HCT116 (cell line): ENCODE data around the gene SLC25A22. TPM values are rescaled to one million over a fixed set of nuclear protein-coding genes. Genes with fewer than 3 reads are reported as not detected.

Source experiments
- ATAC-seq: fragments of 200-7000 bp; cut with Tn5 transposase; 2 replicates; pipeline ENCODE4 v1.9.1; 2020; ENCODE audit warnings: mild to moderate bottlenecking, moderate library complexity
- BruUV-seq: library from RNA; stranded (reverse); fragments of 400-500 nt; replicated peaks from 2 replicates; lab custom pipeline; 2021; lab: Mats Ljungman, UMichigan
- CTCF ChIA-PET: fragments of 300-600 bp; sonication (Branson Sonifier 250); formaldehyde crosslinking; loops from one replicate; lab custom pipeline; 2021; ENCODE audit warnings: antibody characterized with exemption; lab: Charles Lee
- POLR2A ChIA-PET: fragments of 300-600, 350-600 bp; sonication (Branson Sonifier 250); formaldehyde crosslinking; loops from one replicate; lab custom pipeline; 2021; ENCODE audit warnings: antibody characterized with exemption; lab: Charles Lee
- RAD21 ChIA-PET, 2 experiments: fragments of 300-600 bp; sonication (Branson Sonifier 250); formaldehyde crosslinking; loops; one replicate each; lab custom pipeline; 2023; ENCODE audit warnings: low total read pairs in 2 of 2; ENCODE audit not compliant: uncharacterized antibody in 2 of 2, unreplicated experiment in 2 of 2, low non-redundant PET in 1 of 2; lab: Charles Lee
- DNase-seq: peaks from one replicate; pipeline ENCODE4 v3.0.0-alpha.2; 2010; ENCODE audit warnings: low read depth, low spot score
- H2AFZ ChIP-seq: fragments of 200-600 bp; shearing (Covaris generic), sonication (generic); 2 replicates; pipeline ENCODE4 v1.6.1; 2017; ENCODE audit warnings: low read depth, mixed run types, mixed read lengths, antibody characterized with exemption, low read length; ENCODE audit not compliant: poor library complexity, severe bottlenecking
- H3K27ac ChIP-seq: 2 replicates; pipeline ENCODE4 v1.5.1; 2012; ENCODE audit warnings: low read depth, low read length
- H3K27me3 ChIP-seq: fragments of 200-600 bp; sonication (generic); 2 replicates; pipeline ENCODE4 v1.6.1; 2016; ENCODE audit warnings: mixed run types, low read length, mixed read lengths; ENCODE audit not compliant: insufficient read depth
- H3K36me3 ChIP-seq, 2 experiments: fragments of 200-500 bp in 1 of 2; fragments of 200-600 bp in 1 of 2; sonication (Bioruptor generic) in 1 of 2; sonication (generic) in 1 of 2; 2 replicates each; pipeline versions ENCODE4 v1.5.1 to v1.6.1; 2014 to 2016; ENCODE audit warnings: low read length in 2 of 2, inconsistent platforms in 1 of 2, mixed read lengths in 1 of 2, mixed run types in 1 of 2; ENCODE audit not compliant: insufficient read depth in 2 of 2, control insufficient read depth in 1 of 2
- H3K4me1 ChIP-seq, 2 experiments: fragments of 200-600 bp in 1 of 2; sonication (generic) in 1 of 2; 2 replicates each; pipeline versions ENCODE4 v1.5.1 to v1.6.1; 2012 to 2017; ENCODE audit warnings: low read length in 2 of 2, inconsistent platforms in 1 of 2, mild to moderate bottlenecking in 1 of 2, mixed read lengths in 1 of 2, mixed run types in 1 of 2, moderate library complexity in 1 of 2; ENCODE audit not compliant: insufficient read depth in 2 of 2, control insufficient read depth in 1 of 2
- H3K4me2 ChIP-seq: fragments of 200-600 bp; sonication (generic); 2 replicates; pipeline ENCODE4 v1.6.1; 2017; ENCODE audit warnings: mixed run types, low read length, mixed read lengths
- H3K4me3 ChIP-seq, 2 experiments: fragments of 200-600 bp in 1 of 2; sonication (generic) in 1 of 2; replicated peaks in 1 of 2; 2 replicates each; pipeline ENCODE4 v1.5.1; 2011 to 2016; ENCODE audit warnings: low read length in 2 of 2, control low read depth in 1 of 2, low read depth in 1 of 2, mild to moderate bottlenecking in 1 of 2, mixed read lengths in 1 of 2, mixed run types in 1 of 2
- H3K79me2 ChIP-seq: fragments of 200-600 bp; sonication (generic); 2 replicates; pipeline ENCODE4 v1.6.1; 2017; ENCODE audit warnings: mild to moderate bottlenecking, mixed run types, low read length, moderate library complexity, mixed read lengths; ENCODE audit not compliant: insufficient read depth
- H3K9ac ChIP-seq: fragments of 200-600 bp; sonication (generic); 2 replicates; pipeline ENCODE4 v1.6.1; 2016; ENCODE audit warnings: low read length, mixed read lengths
- H3K9me2 ChIP-seq: fragments of 200-600 bp; sonication (generic), shearing (Covaris generic); 2 replicates; pipeline ENCODE4 v1.6.1; 2017; ENCODE audit warnings: mixed run types, mild to moderate bottlenecking, moderate library complexity; ENCODE audit not compliant: insufficient read depth
- H3K9me3 ChIP-seq, 2 experiments: fragments of 200-500 bp in 1 of 2; fragments of 200-600 bp in 1 of 2; sonication (Bioruptor generic) in 1 of 2; sonication (generic) in 1 of 2; 2 replicates each; pipeline ENCODE4 v1.6.1; 2014 to 2017; ENCODE audit warnings: low read length in 2 of 2, mixed read lengths in 2 of 2, inconsistent platforms in 1 of 2, low read depth in 1 of 2, mild to moderate bottlenecking in 1 of 2, mixed run types in 1 of 2, moderate library complexity in 1 of 2; ENCODE audit not compliant: control insufficient read depth in 1 of 2, insufficient read depth in 1 of 2
- H4K20me1 ChIP-seq: fragments of 200-600 bp; sonication (generic), shearing (Covaris generic); 2 replicates; pipeline ENCODE4 v1.6.1; 2017; ENCODE audit warnings: mixed run types, mild to moderate bottlenecking, moderate library complexity; ENCODE audit not compliant: insufficient read depth
- CEBPB ChIP-seq: IDR thresholded peaks from 2 replicates; pipeline ENCODE4 v1.6.1; 2012; ENCODE audit warnings: low read depth
- EZH2phosphoT487 ChIP-seq: fragments of 200-600 bp; IDR thresholded peaks from 2 replicates; pipeline ENCODE4 v1.6.1; 2018; ENCODE audit warnings: antibody characterized with exemption, borderline replicate concordance
- FOSL1 ChIP-seq: IDR thresholded peaks from 2 replicates; pipeline ENCODE4 v1.6.1; 2012; ENCODE audit warnings: low read depth
- POLR2A ChIP-seq: IDR thresholded peaks from 2 replicates; pipeline ENCODE4 v1.7.0; 2011; ENCODE audit warnings: borderline replicate concordance; ENCODE audit not compliant: insufficient read depth, insufficient read length; ENCODE audit errors: extremely low read depth
- POLR2AphosphoS5 ChIP-seq: IDR thresholded peaks from 2 replicates; pipeline ENCODE4 v1.6.1; 2011; ENCODE audit warnings: mild to moderate bottlenecking, low read depth, low read length, moderate library complexity
- SIN3A ChIP-seq: IDR thresholded peaks from 2 replicates; pipeline ENCODE4 v1.6.1; 2012; ENCODE audit warnings: low read depth
- YY1 ChIP-seq: IDR thresholded peaks from 2 replicates; pipeline ENCODE4 v1.6.1; 2011; ENCODE audit warnings: low read length, low read depth, moderate library complexity, mild to moderate bottlenecking; ENCODE audit not compliant: insufficient replicate concordance; ENCODE audit errors: extremely low read depth
- ZFX ChIP-seq: fragments of 450-650 bp; IDR thresholded peaks from 2 replicates; pipeline ENCODE4 v1.6.1; 2017
- intact Hi-C: fragments of 100-400 bp; cut with micrococcal nuclease; formaldehyde crosslinking; loops from 2 replicates; pipeline ENCODE4 v1.10.0; 2022
- total RNA-seq: library from RNA; stranded (reverse); gene quantifications from one replicate; pipeline ENCODE4 v1.2.1, GENCODE V29; 2021; ENCODE audit not compliant: unreplicated experiment
- TF ChIP-seq, protein P1 (sequence below), 3 experiments: fragments of 200-600 bp in 1 of 3; sonication (generic) in 1 of 3; IDR thresholded peaks in 2 of 3; conservative IDR thresholded peaks in 1 of 3; 2 replicates each; pipeline ENCODE4 v1.5.1; 2012 to 2017; ENCODE audit warnings: low read depth in 2 of 3, low read length in 2 of 3, antibody characterized with exemption in 1 of 3, borderline replicate concordance in 1 of 3, control low read depth in 1 of 3, mild to moderate bottlenecking in 1 of 3, mixed read lengths in 1 of 3, mixed run types in 1 of 3, moderate library complexity in 1 of 3; ENCODE audit not compliant: insufficient read depth in 1 of 3
- TF ChIP-seq, protein P2 (sequence below): IDR thresholded peaks from 2 replicates; pipeline ENCODE4 v1.6.1; 2012
- TF ChIP-seq, protein P3 (sequence below): IDR thresholded peaks from 2 replicates; pipeline ENCODE4 v1.6.1; 2012; ENCODE audit warnings: low read depth

Gene SLC25A22
- total RNA-seq, 1 experiment from 2014 or later = 62.0 TPM

DNA sequence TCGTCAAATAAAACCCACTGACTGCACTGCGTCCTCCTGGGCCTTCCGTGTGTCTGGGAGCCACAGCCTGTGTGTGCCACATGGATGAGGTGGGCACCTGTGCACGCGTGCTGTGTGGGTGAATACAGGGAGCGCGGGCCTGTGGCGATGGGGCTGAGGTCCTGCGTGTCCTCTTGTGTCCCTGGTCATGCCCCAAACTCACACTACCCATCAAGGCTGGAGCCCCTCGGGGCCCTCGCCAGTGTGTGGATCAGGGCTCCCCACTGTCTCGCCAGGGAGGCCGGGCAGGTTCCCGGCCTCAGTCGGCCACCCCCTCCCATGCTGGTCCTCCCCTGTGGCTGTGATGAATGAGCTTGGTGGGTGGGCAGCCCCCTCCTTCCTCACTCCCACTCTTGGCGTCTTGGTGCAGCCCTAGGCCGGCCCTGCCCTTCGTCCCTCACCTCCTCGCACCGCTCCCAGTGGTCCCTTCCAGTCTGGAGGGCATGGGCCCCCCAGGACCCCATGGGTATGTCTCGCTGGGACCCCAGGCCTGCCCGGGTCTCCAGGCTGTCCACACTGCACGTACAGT lies 34.0 kb upstream of the SLC25A22 start (continued):
- no peak; the same call in 1 of the 2 replicates for TF ChIP-seq POLR2AphosphoS5
- TF ChIP-seq, all 23 proteins: peak for 0

DNA sequence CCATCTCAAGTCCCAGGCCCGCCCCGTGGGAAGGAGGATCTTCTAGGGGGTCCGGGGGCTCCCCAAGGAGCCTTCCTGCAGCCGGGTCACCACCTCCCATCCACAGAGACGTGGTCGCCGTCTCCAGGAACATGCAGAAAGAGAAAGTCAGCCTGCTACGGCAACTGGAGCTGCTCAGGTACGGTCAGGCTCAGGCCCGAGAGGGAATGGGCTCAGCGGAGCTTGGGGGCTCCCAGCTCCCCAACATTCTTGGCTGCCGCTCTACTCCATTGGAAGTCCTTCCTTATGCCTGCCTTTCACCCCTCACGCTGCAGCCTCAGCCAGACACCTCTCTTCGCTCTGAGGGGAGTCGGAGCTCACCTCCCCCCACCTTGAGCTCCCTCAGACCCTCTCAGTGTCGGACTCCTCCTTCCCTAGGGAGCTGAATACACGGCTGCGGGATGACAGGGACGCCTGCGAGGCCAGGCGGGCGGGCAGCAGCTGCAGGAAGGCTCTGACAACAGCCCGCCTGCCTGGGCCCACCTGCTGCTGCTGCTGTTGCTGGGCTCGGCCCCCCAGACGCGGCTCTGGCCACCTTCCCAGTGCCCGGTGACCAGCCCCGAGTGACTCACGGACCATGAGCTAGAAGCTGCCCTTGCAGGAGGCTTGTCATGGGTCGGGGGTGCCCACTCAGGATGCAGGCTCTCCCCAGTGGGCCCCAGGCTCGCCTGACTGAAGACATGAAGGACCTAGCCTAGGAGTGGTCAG lies 33.2 kb upstream of the SLC25A22 start:
- H3K27ac ChIP-seq = peak overlapping the region; percentile 88
- RAD21 ChIA-PET = no interaction called here
- H2AFZ ChIP-seq = no peak overlapping the region
- peaks cover 38% of the 10 kb centered on the region for H3K79me2 ChIP-seq
- POLR2A ChIA-PET = interaction anchor here (0.9 to 1.4 kb wide), 3 partner anchors 9 to 12 kb away, joined by 3 to 12 read pairs (median 3); partner anchors contain the start of genes PNPLA2, POLR2L and TSPAN4
- H3K27me3 ChIP-seq = no peaks in the 10 kb centered on the region
- no peak for DNase-seq
- H3K4me3 ChIP-seq = peak overlapping the region; percentile 74 to 90
- no peak for ATAC-seq
- peak overlapping the region; percentile 95 for H3K9ac ChIP-seq
- H3K9me3 ChIP-seq = no peaks in the 10 kb centered on the region
- H3K36me3 ChIP-seq = peaks cover 0 to 2% of the 10 kb centered on the region in 2 experiments; a peak in 1 of 4 replicates
- H3K9me2 ChIP-seq = no peaks in the 10 kb centered on the region
- no TSS peak for BruUV-seq
- CTCF ChIA-PET = no interaction called here
- peaks cover 29 to 56% of the 10 kb centered on the region in 2 experiments for H3K4me1 ChIP-seq
- no peak for TF ChIP-seq ZFX
- TF ChIP-seq, protein P1, sequence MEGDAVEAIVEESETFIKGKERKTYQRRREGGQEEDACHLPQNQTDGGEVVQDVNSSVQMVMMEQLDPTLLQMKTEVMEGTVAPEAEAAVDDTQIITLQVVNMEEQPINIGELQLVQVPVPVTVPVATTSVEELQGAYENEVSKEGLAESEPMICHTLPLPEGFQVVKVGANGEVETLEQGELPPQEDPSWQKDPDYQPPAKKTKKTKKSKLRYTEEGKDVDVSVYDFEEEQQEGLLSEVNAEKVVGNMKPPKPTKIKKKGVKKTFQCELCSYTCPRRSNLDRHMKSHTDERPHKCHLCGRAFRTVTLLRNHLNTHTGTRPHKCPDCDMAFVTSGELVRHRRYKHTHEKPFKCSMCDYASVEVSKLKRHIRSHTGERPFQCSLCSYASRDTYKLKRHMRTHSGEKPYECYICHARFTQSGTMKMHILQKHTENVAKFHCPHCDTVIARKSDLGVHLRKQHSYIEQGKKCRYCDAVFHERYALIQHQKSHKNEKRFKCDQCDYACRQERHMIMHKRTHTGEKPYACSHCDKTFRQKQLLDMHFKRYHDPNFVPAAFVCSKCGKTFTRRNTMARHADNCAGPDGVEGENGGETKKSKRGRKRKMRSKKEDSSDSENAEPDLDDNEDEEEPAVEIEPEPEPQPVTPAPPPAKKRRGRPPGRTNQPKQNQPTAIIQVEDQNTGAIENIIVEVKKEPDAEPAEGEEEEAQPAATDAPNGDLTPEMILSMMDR (IDR thresholded peaks at IDR 0.05 in 2 of 3, conservative IDR thresholded peaks at IDR 0.05 in 1 of 3; ENCODE audit: borderline replicate concordance in 1 of 3, insufficient read depth in 1 of 3, low read depth in 2 of 3, low read length in 2 of 3) = no peak
- TF ChIP-seq YY1 = no peak
- TF ChIP-seq SIN3A = no peak
- no peak for TF ChIP-seq FOSL1
- TF ChIP-seq POLR2A = no peak
- no peak for TF ChIP-seq EZH2phosphoT487
- TF ChIP-seq CEBPB = no peak
- TF ChIP-seq, protein P2, sequence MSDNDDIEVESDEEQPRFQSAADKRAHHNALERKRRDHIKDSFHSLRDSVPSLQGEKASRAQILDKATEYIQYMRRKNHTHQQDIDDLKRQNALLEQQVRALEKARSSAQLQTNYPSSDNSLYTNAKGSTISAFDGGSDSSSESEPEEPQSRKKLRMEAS = no peak
- TF ChIP-seq, protein P3, sequence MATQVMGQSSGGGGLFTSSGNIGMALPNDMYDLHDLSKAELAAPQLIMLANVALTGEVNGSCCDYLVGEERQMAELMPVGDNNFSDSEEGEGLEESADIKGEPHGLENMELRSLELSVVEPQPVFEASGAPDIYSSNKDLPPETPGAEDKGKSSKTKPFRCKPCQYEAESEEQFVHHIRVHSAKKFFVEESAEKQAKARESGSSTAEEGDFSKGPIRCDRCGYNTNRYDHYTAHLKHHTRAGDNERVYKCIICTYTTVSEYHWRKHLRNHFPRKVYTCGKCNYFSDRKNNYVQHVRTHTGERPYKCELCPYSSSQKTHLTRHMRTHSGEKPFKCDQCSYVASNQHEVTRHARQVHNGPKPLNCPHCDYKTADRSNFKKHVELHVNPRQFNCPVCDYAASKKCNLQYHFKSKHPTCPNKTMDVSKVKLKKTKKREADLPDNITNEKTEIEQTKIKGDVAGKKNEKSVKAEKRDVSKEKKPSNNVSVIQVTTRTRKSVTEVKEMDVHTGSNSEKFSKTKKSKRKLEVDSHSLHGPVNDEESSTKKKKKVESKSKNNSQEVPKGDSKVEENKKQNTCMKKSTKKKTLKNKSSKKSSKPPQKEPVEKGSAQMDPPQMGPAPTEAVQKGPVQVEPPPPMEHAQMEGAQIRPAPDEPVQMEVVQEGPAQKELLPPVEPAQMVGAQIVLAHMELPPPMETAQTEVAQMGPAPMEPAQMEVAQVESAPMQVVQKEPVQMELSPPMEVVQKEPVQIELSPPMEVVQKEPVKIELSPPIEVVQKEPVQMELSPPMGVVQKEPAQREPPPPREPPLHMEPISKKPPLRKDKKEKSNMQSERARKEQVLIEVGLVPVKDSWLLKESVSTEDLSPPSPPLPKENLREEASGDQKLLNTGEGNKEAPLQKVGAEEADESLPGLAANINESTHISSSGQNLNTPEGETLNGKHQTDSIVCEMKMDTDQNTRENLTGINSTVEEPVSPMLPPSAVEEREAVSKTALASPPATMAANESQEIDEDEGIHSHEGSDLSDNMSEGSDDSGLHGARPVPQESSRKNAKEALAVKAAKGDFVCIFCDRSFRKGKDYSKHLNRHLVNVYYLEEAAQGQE = no peak
- peaks cover 6% of the 10 kb centered on the region; the same call in 1 of the 2 replicates for H4K20me1 ChIP-seq
- intact Hi-C loops = no loop called here
- H3K4me2 ChIP-seq = peak overlapping the region; percentile 99
